Kasumi-1 (cell line): ENCODE data around the gene SYT8.

Source experiments
- DNase-seq, 2 experiments: peaks; one replicate each; lab custom pipeline; 2025; lab: John Stamatoyannopoulos, UW

SYT8 gene

GRCh38 chr11:1845561-1846452 is 11.0 kb downstream of the SYT8 start:
- no peak for DNase-seq

- DNase-seq = no peak
Measured at GRCh38 chr11:1846453-1846932, 11.7 kb downstream of the SYT8 start.

- no peak for DNase-seq
Measured at GRCh38 chr11:1847006-1847735, 12.4 kb downstream of the SYT8 start.

GRCh38 chr11:1847926-1848639 is 13.3 kb downstream of the SYT8 start:
- DNase-seq = no peak

GRCh38 chr11:1848640-1849430 is 14.0 kb downstream of the SYT8 start:
- no peak for DNase-seq

GRCh38 chr11:1851468-1852180 is 16.8 kb downstream of the SYT8 start:
- no peak for DNase-seq

GRCh38 chr11:1852271-1852876 is 17.6 kb downstream of the SYT8 start:
- no peak for DNase-seq

GRCh38 chr11:1852877-1853276 is 18.1 kb downstream of the SYT8 start, which contains the start of gene LSP1:
TSS of gene LSP1 (plus strand) at chr11:1853084. CDS start at chr11:1853145, 61 bp downstream.
- DNase-seq = peak; percentile 46 to 51

GRCh38 chr11:1853376-1854131 is 18.8 kb downstream of the SYT8 start:
- no peak for DNase-seq

GRCh38 chr11:1854132-1854948 is 19.6 kb downstream of the SYT8 start:
- DNase-seq = no peak

- no peak for DNase-seq
Measured at GRCh38 chr11:1854949-1855885, 20.4 kb downstream of the SYT8 start.

- DNase-seq = no peak
Measured at GRCh38 chr11:1855886-1856265, 21.1 kb downstream of the SYT8 start.

- no peak for DNase-seq
Measured at GRCh38 chr11:1856306-1857005, 21.7 kb downstream of the SYT8 start.

GRCh38 chr11:1857064-1857463 is 22.3 kb downstream of the SYT8 start:
- DNase-seq = no peak

- DNase-seq = peak; percentile 36 to 57
Measured at GRCh38 chr11:1858154-1858553, 23.4 kb downstream of the SYT8 start.

- no peak for DNase-seq
Measured at GRCh38 chr11:1858576-1858975, 23.8 kb downstream of the SYT8 start.

- no peak for DNase-seq
Measured at GRCh38 chr11:1859004-1859403, 24.2 kb downstream of the SYT8 start.
